Mucosa of descending colon (tissue), 3 donors: ENCODE data around the gene TAF4. TPM values are rescaled to one million over a fixed set of nuclear protein-coding genes. Genes with fewer than 3 reads are reported as not detected.

ENCODE experiments used
- ATAC-seq: fragments of 200-7000 bp; cut with Tn5 transposase; one replicate; pipeline ENCODE4 v1.9.1; 2020; ENCODE audit warnings: mild to moderate bottlenecking, moderate library complexity
- DNase-seq, 3 donors: peaks; one replicate each; pipeline ENCODE4 v3.0.0-alpha.2; 2020
- H3K36me3 ChIP-seq: fragments of 200-600 bp; one replicate; pipeline ENCODE4 v1.8.0; 2021; ENCODE audit warnings: low read depth, mild to moderate bottlenecking
- H3K4me1 ChIP-seq: fragments of 200-600 bp; one replicate; pipeline ENCODE4 v1.8.0; 2021; ENCODE audit warnings: low read depth, mild to moderate bottlenecking
- H3K4me3 ChIP-seq: fragments of 200-600 bp; one replicate; pipeline ENCODE4 v1.8.0; 2021; ENCODE audit warnings: mild to moderate bottlenecking
- H3K9me3 ChIP-seq: fragments of 200-600 bp; one replicate; pipeline ENCODE4 v1.8.0; 2021; ENCODE audit warnings: mild to moderate bottlenecking
- CTCF ChIP-seq: fragments of 200-600 bp; IDR thresholded peaks from one replicate; pipeline ENCODE4 v1.8.0; 2022; ENCODE audit warnings: antibody characterized with exemption, mild to moderate bottlenecking
- intact Hi-C, 2 donors: fragments of 100-400 bp; cut with DNase I in 1 of 2; cut with micrococcal nuclease in 1 of 2; formaldehyde crosslinking; loops; one replicate each; pipeline versions ENCODE4 v1.11.0 to v1.11.1; 2022; cut with DNase I, micrococcal nuclease
- total RNA-seq, 3 donors: library from RNA; stranded (reverse); fragmentation: NEBNext Ultra II Directional in 2 of 3; extraction: Animal tissue kit (Norgen Biotek cat#: 25700) in 2 of 3; gene quantifications; one replicate each; pipeline versions ENCODE4 v1.2.1 to v1.2.4, GENCODE V29; 2021 to 2023
- donor health status: DM: no; HTN: no; CAD: no; lungs with moderate emphysema.
- donor health status: DM: no; HTN: no; CAD: no.
- donor health status: DM: no; HTN: yes; CAD: no.

Gene TAF4
- total RNA-seq, 3 donors from 2014 or later = 23.8 to 28.3 (median 27.5) TPM

GRCh38 chr20:61997372-61997771, 68.3 kb downstream of the TAF4 start:
- ATAC-seq (no peak), DNase-seq (peak in 1 of 3 donors; percentile 19)
- no peak for TF ChIP-seq CTCF
- H3K9me3 ChIP-seq = no peaks in the 10 kb centered on the region
- intact Hi-C loops = no loop called here
- H3K4me1 ChIP-seq = no peaks in the 10 kb centered on the region
- no peak overlapping the region for H3K4me3 ChIP-seq
- H3K36me3 ChIP-seq = peaks cover 3% of the 10 kb centered on the region

GRCh38 chr20:61994546-61994945, 71.1 kb downstream of the TAF4 start:
- peak in 1 of 3 donors; percentile 10 for DNase-seq
- Histone ChIP-seq H3K9me3 (peaks cover 9% of the 10 kb centered on the region), H3K36me3 (peaks cover 3% of the 10 kb centered on the region), H3K4me1 (no peaks in the 10 kb centered on the region), H3K4me3 (no peak overlapping the region)
- intact Hi-C loops = no loop called here
- TF ChIP-seq CTCF = no peak
- ATAC-seq = no peak

GRCh38 chr20:61993058-61993457, 72.6 kb downstream of the TAF4 start:
- peak in 1 of 3 donors; percentile 52 for DNase-seq
- H3K9me3 ChIP-seq = peaks cover 9% of the 10 kb centered on the region
- H3K4me3 ChIP-seq = no peak overlapping the region
- peaks cover 3% of the 10 kb centered on the region for H3K36me3 ChIP-seq
- ATAC-seq = no peak
- H3K4me1 ChIP-seq = no peaks in the 10 kb centered on the region
- TF ChIP-seq CTCF = no peak
- intact Hi-C loops = no loop called here

- TF ChIP-seq CTCF = no peak
- no peak for ATAC-seq
- intact Hi-C loops = no loop called here
- Histone ChIP-seq H3K36me3 (no peaks in the 10 kb centered on the region), H3K4me1 (no peaks in the 10 kb centered on the region), H3K4me3 (no peak overlapping the region), H3K9me3 (peaks cover 9% of the 10 kb centered on the region)
- no peak for DNase-seq
Measured at GRCh38 chr20:61991476-61991875, 74.2 kb downstream of the TAF4 start.

GRCh38 chr20:61990484-61990883, 75.2 kb downstream of the TAF4 start:
- Histone ChIP-seq H3K4me1 (no peaks in the 10 kb centered on the region), H3K4me3 (no peak overlapping the region), H3K36me3 (no peaks in the 10 kb centered on the region), H3K9me3 (peaks cover 9% of the 10 kb centered on the region)
- TF ChIP-seq CTCF = no peak
- intact Hi-C loops = no loop called here
- ATAC-seq (no peak), DNase-seq (peak in 1 of 3 donors; percentile 10)

- no peak for TF ChIP-seq CTCF
- no peak for ATAC-seq
- Histone ChIP-seq H3K4me3 (no peak overlapping the region), H3K4me1 (no peaks in the 10 kb centered on the region), H3K36me3 (no peaks in the 10 kb centered on the region), H3K9me3 (peaks cover 9% of the 10 kb centered on the region)
- intact Hi-C loops = no loop called here
- DNase-seq = peak in 1 of 3 donors; percentile 9
Measured at GRCh38 chr20:61989741-61990140, 75.9 kb downstream of the TAF4 start.
